Type B pancreatic cell (in vitro differentiated cells): ENCODE data around the gene FAM120A. TPM values are rescaled to one million over a fixed set of nuclear protein-coding genes. Genes with fewer than 3 reads are reported as not detected.

Experiments used
- DNase-seq: peaks from one replicate; pipeline ENCODE4 v3.0.0; 2021; ENCODE audit warnings: mixed read lengths; ENCODE audit not compliant: unreplicated experiment; ENCODE audit errors: extremely low spot score
- H3K27ac Mint-ChIP-seq: 2 replicates; pipeline ENCODE4 v1.8.0; 2021; ENCODE audit warnings: mild to moderate bottlenecking, mixed read lengths
- H3K27me3 Mint-ChIP-seq: 2 replicates; pipeline ENCODE4 v1.8.0; 2021; ENCODE audit warnings: mixed read lengths
- H3K36me3 Mint-ChIP-seq: 2 replicates; pipeline ENCODE4 v1.8.0; 2021; ENCODE audit warnings: mixed read lengths
- H3K4me1 Mint-ChIP-seq: one replicate; pipeline ENCODE4 v1.8.0; 2021; ENCODE audit warnings: mixed read lengths; ENCODE audit not compliant: unreplicated experiment
- H3K4me3 Mint-ChIP-seq: 2 replicates; pipeline ENCODE4 v1.8.0; 2021; ENCODE audit warnings: mild to moderate bottlenecking, mixed read lengths
- H3K9me3 Mint-ChIP-seq: 2 replicates; pipeline ENCODE4 v1.8.0; 2021; ENCODE audit warnings: mixed read lengths
- total RNA-seq: library from RNA; stranded (reverse); gene quantifications from 2 replicates; pipeline ENCODE4 v1.2.1, GENCODE V29; 2021; ENCODE audit warnings: low replicate concordance
- TF ChIP-seq, protein P1 (sequence below): fragments of 200-600 bp; sonication (generic); conservative IDR thresholded peaks from 2 replicates; pipeline ENCODE4 v1.5.0; 2021; ENCODE audit warnings: antibody characterized with exemption, mild to moderate bottlenecking

The FAM120A gene
- total RNA-seq, 1 donor from 2014 or later: 72.5 TPM

DNA sequence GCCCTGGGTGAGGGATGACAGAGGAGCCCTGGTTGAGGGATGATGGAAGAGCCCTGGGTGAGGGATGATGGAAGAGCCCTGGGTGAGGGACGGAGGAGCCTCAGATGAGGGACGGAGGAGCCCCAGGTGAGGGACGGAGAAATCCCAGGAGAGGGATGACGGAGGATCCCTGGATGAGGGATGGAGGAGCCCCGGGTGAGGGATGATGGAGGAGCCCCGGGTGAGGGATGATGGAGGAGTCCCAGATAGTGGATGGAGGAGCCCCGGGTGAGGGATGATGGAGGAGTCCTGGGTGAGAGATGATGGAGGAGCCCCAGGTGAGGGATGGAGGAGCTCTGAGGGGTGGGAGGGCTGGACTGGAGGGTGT lies 135.8 kb downstream of the FAM120A start:
- Mint-ChIP-seq H3K36me3 (peaks cover 13% of the 10 kb centered on the region), H3K27me3 (no peaks in the 10 kb centered on the region), H3K27ac (no peak overlapping the region), H3K9me3 (peaks cover 6% of the 10 kb centered on the region), H3K4me3 (no peak overlapping the region), H3K4me1 (peaks cover 46% of the 10 kb centered on the region)
- TF ChIP-seq, protein P1, sequence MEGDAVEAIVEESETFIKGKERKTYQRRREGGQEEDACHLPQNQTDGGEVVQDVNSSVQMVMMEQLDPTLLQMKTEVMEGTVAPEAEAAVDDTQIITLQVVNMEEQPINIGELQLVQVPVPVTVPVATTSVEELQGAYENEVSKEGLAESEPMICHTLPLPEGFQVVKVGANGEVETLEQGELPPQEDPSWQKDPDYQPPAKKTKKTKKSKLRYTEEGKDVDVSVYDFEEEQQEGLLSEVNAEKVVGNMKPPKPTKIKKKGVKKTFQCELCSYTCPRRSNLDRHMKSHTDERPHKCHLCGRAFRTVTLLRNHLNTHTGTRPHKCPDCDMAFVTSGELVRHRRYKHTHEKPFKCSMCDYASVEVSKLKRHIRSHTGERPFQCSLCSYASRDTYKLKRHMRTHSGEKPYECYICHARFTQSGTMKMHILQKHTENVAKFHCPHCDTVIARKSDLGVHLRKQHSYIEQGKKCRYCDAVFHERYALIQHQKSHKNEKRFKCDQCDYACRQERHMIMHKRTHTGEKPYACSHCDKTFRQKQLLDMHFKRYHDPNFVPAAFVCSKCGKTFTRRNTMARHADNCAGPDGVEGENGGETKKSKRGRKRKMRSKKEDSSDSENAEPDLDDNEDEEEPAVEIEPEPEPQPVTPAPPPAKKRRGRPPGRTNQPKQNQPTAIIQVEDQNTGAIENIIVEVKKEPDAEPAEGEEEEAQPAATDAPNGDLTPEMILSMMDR: no peak
- DNase-seq: no peak

- DNase-seq: no peak
- Mint-ChIP-seq H3K36me3 (peaks cover 13% of the 10 kb centered on the region), H3K4me1 (peaks cover 40% of the 10 kb centered on the region), H3K9me3 (peaks cover 6% of the 10 kb centered on the region), H3K4me3 (no peak overlapping the region), H3K27me3 (no peaks in the 10 kb centered on the region), H3K27ac (peak overlapping the region; percentile 46)
- TF ChIP-seq, protein P1: peak; percentile 58
Observed at GRCh38 chr9:93587651-93588347, 136.3 kb downstream of the FAM120A start.

GRCh38 chr9:93588641-93589609 lies 137.4 kb downstream of the FAM120A start:
- Mint-ChIP-seq H3K27ac (peak overlapping the region; percentile 78), H3K27me3 (no peaks in the 10 kb centered on the region), H3K4me1 (peaks cover 44% of the 10 kb centered on the region), H3K36me3 (peaks cover 9% of the 10 kb centered on the region), H3K9me3 (peaks cover 6% of the 10 kb centered on the region), H3K4me3 (no peak overlapping the region)
- TF ChIP-seq, protein P1: no peak
- no peak for DNase-seq

GRCh38 chr9:93589688-93590087 lies 138.2 kb downstream of the FAM120A start:
- H3K9me3 Mint-ChIP-seq: no peaks in the 10 kb centered on the region
- H3K36me3 Mint-ChIP-seq: peaks cover 4% of the 10 kb centered on the region
- DNase-seq: no peak
- peak overlapping the region; percentile 37 for H3K4me3 Mint-ChIP-seq
- H3K4me1 Mint-ChIP-seq: peaks cover 46% of the 10 kb centered on the region
- no peaks in the 10 kb centered on the region for H3K27me3 Mint-ChIP-seq
- peak overlapping the region; percentile 28 for H3K27ac Mint-ChIP-seq
- TF ChIP-seq, protein P1: no peak

DNA sequence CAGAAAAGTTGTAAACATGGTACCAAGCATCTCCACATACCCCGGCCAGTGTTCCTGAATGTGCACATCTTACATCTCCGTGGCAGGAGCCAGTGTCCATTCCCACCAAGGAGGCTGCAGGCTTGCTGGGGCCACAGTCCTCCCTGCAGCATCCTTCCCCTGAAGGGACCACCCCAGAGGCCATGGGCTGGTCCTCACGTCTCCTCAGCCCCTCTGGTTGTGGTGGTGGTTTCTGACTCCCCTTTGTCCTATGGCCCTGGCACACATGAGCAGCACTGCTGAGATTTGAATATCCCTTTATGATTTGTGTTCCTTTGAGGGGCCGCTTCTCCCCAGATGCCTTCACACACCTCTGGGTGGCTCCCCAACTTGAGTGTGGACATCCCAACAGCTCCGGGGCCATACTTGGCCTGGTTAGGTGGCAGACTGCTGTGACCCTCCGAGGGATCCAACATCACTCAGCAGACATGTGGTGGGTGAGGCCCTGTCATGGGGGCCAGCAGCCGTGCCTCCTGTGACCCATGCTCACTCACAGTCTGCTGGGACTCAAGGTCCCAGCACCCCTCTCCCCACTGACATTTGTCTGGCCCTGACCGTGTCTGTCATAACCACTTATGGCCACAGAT lies 139.2 kb downstream of the FAM120A start:
- no peak for DNase-seq
- Mint-ChIP-seq H3K36me3 (no peaks in the 10 kb centered on the region), H3K27me3 (no peaks in the 10 kb centered on the region), H3K27ac (peak overlapping the region; percentile 43), H3K4me3 (no peak overlapping the region), H3K9me3 (no peaks in the 10 kb centered on the region), H3K4me1 (peaks cover 46% of the 10 kb centered on the region)
- TF ChIP-seq, protein P1: no peak
